GM12878 (cell line): ENCODE measurements around the gene KRTAP10-7. TPM values are rescaled to one million over a fixed set of nuclear protein-coding genes. Genes with fewer than 3 reads are reported as not detected.

Source experiments
- ATAC-seq: fragments of 200-7000 bp; cut with Tn5 transposase; 3 replicates; pipeline ENCODE4 v1.9.1; 2020; ENCODE audit warnings: mild to moderate bottlenecking, moderate library complexity
- BruUV-seq: library from RNA; stranded (reverse); fragments of 400-500 nt; replicated peaks from 2 replicates; lab custom pipeline; 2021; lab: Mats Ljungman, UMichigan
- CTCF ChIA-PET: fragments of 300-600 bp; sonication (Branson Sonifier 250); formaldehyde crosslinking; extraction: SDS; loops from one replicate; lab custom pipeline; 2021; ENCODE audit warnings: inconsistent platforms; lab: Yijun Ruan, JAX
- POLR2A ChIA-PET: fragments of 350-600 bp; formaldehyde crosslinking; extraction: SDS; loops from one replicate; lab custom pipeline; 2021; ENCODE audit warnings: inconsistent platforms; lab: Charles Lee
- RAD21 ChIA-PET: fragments of 300-600 bp; sonication (Branson Sonifier 250); formaldehyde crosslinking; loops from one replicate; lab custom pipeline; 2023; ENCODE audit warnings: antibody characterized with exemption; ENCODE audit not compliant: unreplicated experiment; lab: Charles Lee
- SMC1A ChIA-PET: fragments of 300-600 bp; sonication (Branson Sonifier 250); formaldehyde crosslinking; loops from one replicate; lab custom pipeline; 2023; ENCODE audit not compliant: unreplicated experiment, uncharacterized antibody; lab: Charles Lee
- DNase-seq: peaks from one replicate; pipeline ENCODE4 v3.0.0-alpha.2; 2011; ENCODE audit warnings: low read depth, low spot score
- FAIRE-seq: peaks from 3 replicates; lab custom pipeline; 2011; peaks lifted over from hg19 to GRCh38; lab: Jason Lieb, UNC
- H2AFZ ChIP-seq: 2 replicates; pipeline ENCODE4 v1.6.0; 2011; ENCODE audit warnings: low read depth, low read length, control low read depth; ENCODE audit not compliant: control insufficient read depth
- H3K27ac ChIP-seq: 2 replicates; pipeline ENCODE4 v1.5.1; 2011; ENCODE audit warnings: control low read depth; ENCODE audit not compliant: control insufficient read depth, insufficient read depth
- H3K27me3 ChIP-seq, 2 experiments: replicated peaks in 1 of 2; 2 replicates each; pipeline versions ENCODE4 v1.6.0 to v1.6.1; 2011; ENCODE audit warnings: low read length in 1 of 2; ENCODE audit not compliant: control insufficient read depth in 2 of 2, insufficient read depth in 2 of 2
- H3K36me3 ChIP-seq, 2 experiments: 2 replicates each; pipeline ENCODE4 v1.5.1; 2011; ENCODE audit warnings: low read length in 1 of 2; ENCODE audit not compliant: control insufficient read depth in 2 of 2, insufficient read depth in 2 of 2
- H3K4me1 ChIP-seq: 2 replicates; pipeline ENCODE4 v1.6.1; 2011; ENCODE audit warnings: mild to moderate bottlenecking, low read length, moderate library complexity, mixed read lengths; ENCODE audit not compliant: control insufficient read depth, insufficient read depth
- H3K4me2 ChIP-seq: 2 replicates; pipeline ENCODE4 v1.6.0; 2011; ENCODE audit warnings: control low read depth; ENCODE audit not compliant: control insufficient read depth, insufficient read depth
- H3K4me3 ChIP-seq: fragments of 200-600 bp; sonication (generic); 2 replicates; pipeline ENCODE4 v1.5.1; 2016
- H3K79me2 ChIP-seq: 2 replicates; pipeline ENCODE4 v1.6.0; 2011; ENCODE audit warnings: low read length; ENCODE audit not compliant: control insufficient read depth, insufficient read depth
- H3K9ac ChIP-seq: 2 replicates; pipeline ENCODE4 v1.8.0; 2011; ENCODE audit warnings: low read length, control low read depth, mixed read lengths; ENCODE audit not compliant: control insufficient read depth, insufficient read depth
- H3K9me3 ChIP-seq: replicated peaks from 3 replicates; pipeline ENCODE4 v1.5.1; 2011; ENCODE audit warnings: mild to moderate bottlenecking, low read length; ENCODE audit not compliant: control insufficient read depth, insufficient read depth
- H4K20me1 ChIP-seq: 2 replicates; pipeline ENCODE4 v1.6.0; 2011; ENCODE audit not compliant: control insufficient read depth, insufficient read depth
- CBX3 ChIP-seq: fragments of 200-600 bp; sonication (generic); IDR thresholded peaks from 2 replicates; pipeline ENCODE4 v1.6.1; 2016; ENCODE audit warnings: low read depth, borderline replicate concordance
- CHD2 ChIP-seq: IDR thresholded peaks from 2 replicates; pipeline ENCODE4 v1.6.1; 2011; ENCODE audit warnings: low read depth, low read length, improper control_type of control experiment, borderline replicate concordance
- CREM ChIP-seq: IDR thresholded peaks from 2 replicates; pipeline ENCODE4 v1.6.1; 2014; ENCODE audit warnings: antibody characterized with exemption, low read depth
- EGR1 ChIP-seq, 2 experiments: IDR thresholded peaks; 1 replicate in 1 of 2; 2 replicates in 1 of 2; pipeline ENCODE4 v1.6.1; 2011 to 2012; ENCODE audit warnings: low read depth in 2 of 2, low read length in 2 of 2, borderline replicate concordance in 1 of 2, mild to moderate bottlenecking in 1 of 2, moderate library complexity in 1 of 2
- ESRRA ChIP-seq: IDR thresholded peaks from 2 replicates; pipeline ENCODE4 v1.6.1; 2012; ENCODE audit warnings: mild to moderate bottlenecking, low read length, improper control_type of control experiment
- FOXM1 ChIP-seq: IDR thresholded peaks from 2 replicates; pipeline ENCODE4 v1.6.1; 2012; ENCODE audit warnings: low read depth, mild to moderate bottlenecking, inconsistent platforms, low read length, moderate library complexity
- IRF4 ChIP-seq: IDR thresholded peaks from 2 replicates; pipeline ENCODE4 v1.6.1; 2011; ENCODE audit warnings: low read depth, low read length
- MEF2A ChIP-seq: IDR thresholded peaks from 2 replicates; pipeline ENCODE4 v1.6.1; 2011; ENCODE audit warnings: low read depth, mild to moderate bottlenecking, low read length, moderate library complexity; ENCODE audit not compliant: insufficient read depth
- MYB ChIP-seq: fragments of 150-350 bp; IDR thresholded peaks from 2 replicates; pipeline ENCODE4 v1.6.1; 2014; ENCODE audit warnings: mild to moderate bottlenecking, low read depth, low read length, borderline replicate concordance
- NFYB ChIP-seq: IDR thresholded peaks from 2 replicates; pipeline ENCODE4 v1.6.1; 2011; ENCODE audit warnings: low read depth, mild to moderate bottlenecking, low read length, improper control_type of control experiment, moderate library complexity; ENCODE audit not compliant: insufficient read depth
- NR2C2 ChIP-seq: IDR thresholded peaks from 2 replicates; pipeline ENCODE4 v1.6.1; 2011; ENCODE audit warnings: borderline replicate concordance, low read depth; ENCODE audit not compliant: control insufficient read depth, insufficient read length
- NRF1 ChIP-seq: conservative IDR thresholded peaks from 2 replicates; pipeline ENCODE4 v1.6.1; 2011; ENCODE audit warnings: mild to moderate bottlenecking, low read depth, low read length, improper control_type of control experiment
- RCOR1 ChIP-seq: conservative IDR thresholded peaks from 2 replicates; pipeline ENCODE4 v1.6.1; 2012; ENCODE audit warnings: low read depth, low read length, improper control_type of control experiment
- SMC3 ChIP-seq: IDR thresholded peaks from 2 replicates; pipeline ENCODE4 v1.6.1; 2011; ENCODE audit warnings: low read length, improper control_type of control experiment, borderline replicate concordance
- SUPT20H ChIP-seq: IDR thresholded peaks from 2 replicates; pipeline ENCODE4 v1.6.1; 2011; ENCODE audit warnings: low read depth, mild to moderate bottlenecking, low read length, moderate library complexity, borderline replicate concordance; ENCODE audit not compliant: control insufficient read depth
- WGBS: methylation state at CpG from one replicate; pipeline ENCODE4 v1.1.6; 2016; ENCODE audit warnings: low lambda C conversion rate; ENCODE audit not compliant: insufficient replicate concordance, insufficient coverage; ENCODE audit errors: missing lambda C conversion rate; 5-methylcytosine and 5-hydroxymethylcytosine counted together
- in situ Hi-C: fragments of 300-500 bp; cut with MboI; formaldehyde crosslinking; loops from 9 replicates; pipeline ENCODE4 v1.14.3; 2018; ENCODE audit warnings: mixed read lengths
- intact Hi-C: fragments of 100-400 bp; cut with micrococcal nuclease; formaldehyde crosslinking; loops from one replicate; pipeline ENCODE4 v1.14.2; 2022; ENCODE audit not compliant: unreplicated experiment
- polyA plus RNA-seq, 11 experiments: library from polyadenylated mRNA; depleted of rRNA in 4 of 11; unstranded in 6 of 11; stranded (reverse) in 5 of 11; fragments of >200 nt; fragmentation: Nextera tagmentation in 4 of 11; fragmentation: Illumina TruSeq in 1 of 11; extraction: Ambion mirVana in 4 of 11; extraction: Trizol in 1 of 11; gene quantifications; 1 replicate in 1 of 11; 2 replicates in 10 of 11; pipeline versions ENCODE4 v1.2.1 to v1.2.3, GENCODE V29; 2011 to 2016; ENCODE audit warnings: inconsistent platforms in 2 of 11, missing spikeins in 2 of 11, low read depth in 1 of 11
- total RNA-seq, 4 experiments: library from RNA; depleted of rRNA in 3 of 4; stranded (reverse); fragments of >200 nt in 3 of 4; fragmentation: Illumina TruSeq in 1 of 4; extraction: Trizol in 1 of 4; gene quantifications; 2 replicates each; pipeline versions ENCODE4 v1.2.1 to v1.2.3, GENCODE V29; 2013 to 2021
- TF ChIP-seq, protein P1 (sequence below): fragments of 450-650 bp; formaldehyde crosslinking; IDR thresholded peaks from 2 replicates; pipeline ENCODE4 v1.5.0; 2022; ENCODE audit warnings: mild to moderate bottlenecking, missing genetic modification characterization
- TF ChIP-seq, protein P2 (sequence below): fragments of 450-650 bp; IDR thresholded peaks from 2 replicates; pipeline ENCODE4 v1.6.1; 2017; ENCODE audit warnings: borderline replicate concordance
- TF ChIP-seq, protein P3 (sequence below): fragments of 150-350 bp; IDR thresholded peaks from 2 replicates; pipeline ENCODE4 v1.6.1; 2014; ENCODE audit warnings: mild to moderate bottlenecking, low read depth, low read length

The KRTAP10-7 gene
- total and polyA plus RNA-seq, 10 of the 15 experiments (the other 5 are each of a cell fraction or from before 2014, with no cell fraction given): not detected

DNA sequence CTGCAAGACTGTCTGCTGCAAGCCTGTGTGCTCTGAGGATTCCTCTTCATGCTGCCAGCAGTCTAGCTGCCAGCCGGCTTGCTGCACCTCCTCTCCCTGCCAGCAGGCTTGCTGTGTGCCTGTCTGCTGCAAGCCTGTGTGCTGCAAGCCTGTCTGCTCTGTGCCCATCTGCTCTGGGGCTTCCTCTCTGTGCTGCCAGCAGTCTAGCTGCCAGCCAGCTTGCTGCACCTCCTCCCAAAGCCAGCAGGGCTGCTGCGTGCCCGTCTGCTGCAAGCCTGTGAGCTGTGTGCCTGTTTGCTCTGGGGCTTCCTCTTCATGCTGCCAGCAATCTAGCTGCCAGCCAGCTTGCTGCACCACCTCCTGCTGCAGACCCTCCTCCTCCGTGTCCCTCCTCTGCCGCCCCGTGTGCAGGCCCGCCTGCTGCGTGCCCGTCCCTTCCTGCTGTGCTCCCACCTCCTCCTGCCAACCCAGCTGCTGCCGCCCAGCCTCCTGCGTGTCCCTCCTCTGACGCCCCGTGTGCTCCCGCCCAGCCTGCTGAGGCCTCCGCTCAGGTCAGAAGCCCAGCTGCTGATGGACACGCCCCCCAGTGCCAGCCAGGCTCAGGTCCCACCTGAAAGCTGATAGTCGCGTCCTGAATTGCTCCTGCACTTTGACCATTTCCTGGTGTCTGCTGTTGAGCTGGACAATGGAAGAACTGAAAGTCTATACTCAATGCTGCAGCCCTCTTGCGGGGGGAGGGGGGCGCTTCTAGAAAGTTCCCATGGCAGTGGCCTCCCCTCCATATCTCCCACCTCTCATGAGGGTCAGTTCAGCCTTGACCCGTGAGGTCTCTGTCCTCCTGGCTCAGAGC, 25.7 kb upstream of the KRTAP10-7 start:
- intact Hi-C loops (no loop called here), in situ Hi-C loops (no loop called here)
- DNase-seq (no peak), ATAC-seq (no peak), FAIRE-seq (no peak)
- WGBS: 17% methylated on average over 21 of the region's 21 CpGs
- H3K27ac ChIP-seq: no peak overlapping the region
- peaks cover 1% of the 10 kb centered on the region; the same call in 2 of the 3 replicates for H3K9me3 ChIP-seq
- no peaks in the 10 kb centered on the region for H3K4me1 ChIP-seq
- ChIA-PET RAD21 (no interaction called here), POLR2A (no interaction called here), CTCF (no interaction called here), SMC1A (no interaction called here)
- H3K79me2 ChIP-seq: no peaks in the 10 kb centered on the region
- no peak overlapping the region for H2AFZ ChIP-seq
- H3K4me3 ChIP-seq: no peak overlapping the region
- no peak overlapping the region for H3K4me2 ChIP-seq
- no TSS peak for BruUV-seq
- no peaks in the 10 kb centered on the region for H3K36me3 ChIP-seq
- H4K20me1 ChIP-seq: no peaks in the 10 kb centered on the region
- no peaks in the 10 kb centered on the region for H3K27me3 ChIP-seq
- no peak for TF ChIP-seq ESRRA
- TF ChIP-seq CREM: no peak
- no peak for TF ChIP-seq NRF1
- TF ChIP-seq SMC3: no peak
- no peak for TF ChIP-seq RCOR1
- TF ChIP-seq, protein P1, sequence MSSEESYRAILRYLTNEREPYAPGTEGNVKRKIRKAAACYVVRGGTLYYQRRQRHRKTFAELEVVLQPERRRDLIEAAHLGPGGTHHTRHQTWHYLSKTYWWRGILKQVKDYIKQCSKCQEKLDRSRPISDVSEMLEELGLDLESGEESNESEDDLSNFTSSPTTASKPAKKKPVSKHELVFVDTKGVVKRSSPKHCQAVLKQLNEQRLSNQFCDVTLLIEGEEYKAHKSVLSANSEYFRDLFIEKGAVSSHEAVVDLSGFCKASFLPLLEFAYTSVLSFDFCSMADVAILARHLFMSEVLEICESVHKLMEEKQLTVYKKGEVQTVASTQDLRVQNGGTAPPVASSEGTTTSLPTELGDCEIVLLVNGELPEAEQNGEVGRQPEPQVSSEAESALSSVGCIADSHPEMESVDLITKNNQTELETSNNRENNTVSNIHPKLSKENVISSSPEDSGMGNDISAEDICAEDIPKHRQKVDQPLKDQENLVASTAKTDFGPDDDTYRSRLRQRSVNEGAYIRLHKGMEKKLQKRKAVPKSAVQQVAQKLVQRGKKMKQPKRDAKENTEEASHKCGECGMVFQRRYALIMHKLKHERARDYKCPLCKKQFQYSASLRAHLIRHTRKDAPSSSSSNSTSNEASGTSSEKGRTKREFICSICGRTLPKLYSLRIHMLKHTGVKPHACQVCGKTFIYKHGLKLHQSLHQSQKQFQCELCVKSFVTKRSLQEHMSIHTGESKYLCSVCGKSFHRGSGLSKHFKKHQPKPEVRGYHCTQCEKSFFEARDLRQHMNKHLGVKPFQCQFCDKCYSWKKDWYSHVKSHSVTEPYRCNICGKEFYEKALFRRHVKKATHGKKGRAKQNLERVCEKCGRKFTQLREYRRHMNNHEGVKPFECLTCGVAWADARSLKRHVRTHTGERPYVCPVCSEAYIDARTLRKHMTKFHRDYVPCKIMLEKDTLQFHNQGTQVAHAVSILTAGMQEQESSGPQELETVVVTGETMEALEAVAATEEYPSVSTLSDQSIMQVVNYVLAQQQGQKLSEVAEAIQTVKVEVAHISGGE (CRISPR knock-in tag): no peak
- no peak for TF ChIP-seq CHD2
- TF ChIP-seq CBX3: no peak
- no peak for TF ChIP-seq EGR1 (IDR thresholded peaks at IDR 0.05; ENCODE audit: borderline replicate concordance in 1 of 2, low read depth in 2 of 2, low read length in 2 of 2)
- TF ChIP-seq, protein P2, sequence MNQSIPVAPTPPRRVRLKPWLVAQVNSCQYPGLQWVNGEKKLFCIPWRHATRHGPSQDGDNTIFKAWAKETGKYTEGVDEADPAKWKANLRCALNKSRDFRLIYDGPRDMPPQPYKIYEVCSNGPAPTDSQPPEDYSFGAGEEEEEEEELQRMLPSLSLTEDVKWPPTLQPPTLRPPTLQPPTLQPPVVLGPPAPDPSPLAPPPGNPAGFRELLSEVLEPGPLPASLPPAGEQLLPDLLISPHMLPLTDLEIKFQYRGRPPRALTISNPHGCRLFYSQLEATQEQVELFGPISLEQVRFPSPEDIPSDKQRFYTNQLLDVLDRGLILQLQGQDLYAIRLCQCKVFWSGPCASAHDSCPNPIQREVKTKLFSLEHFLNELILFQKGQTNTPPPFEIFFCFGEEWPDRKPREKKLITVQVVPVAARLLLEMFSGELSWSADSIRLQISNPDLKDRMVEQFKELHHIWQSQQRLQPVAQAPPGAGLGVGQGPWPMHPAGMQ: no peak
- no peak for TF ChIP-seq MYB
- TF ChIP-seq, protein P3, sequence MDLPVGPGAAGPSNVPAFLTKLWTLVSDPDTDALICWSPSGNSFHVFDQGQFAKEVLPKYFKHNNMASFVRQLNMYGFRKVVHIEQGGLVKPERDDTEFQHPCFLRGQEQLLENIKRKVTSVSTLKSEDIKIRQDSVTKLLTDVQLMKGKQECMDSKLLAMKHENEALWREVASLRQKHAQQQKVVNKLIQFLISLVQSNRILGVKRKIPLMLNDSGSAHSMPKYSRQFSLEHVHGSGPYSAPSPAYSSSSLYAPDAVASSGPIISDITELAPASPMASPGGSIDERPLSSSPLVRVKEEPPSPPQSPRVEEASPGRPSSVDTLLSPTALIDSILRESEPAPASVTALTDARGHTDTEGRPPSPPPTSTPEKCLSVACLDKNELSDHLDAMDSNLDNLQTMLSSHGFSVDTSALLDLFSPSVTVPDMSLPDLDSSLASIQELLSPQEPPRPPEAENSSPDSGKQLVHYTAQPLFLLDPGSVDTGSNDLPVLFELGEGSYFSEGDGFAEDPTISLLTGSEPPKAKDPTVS: no peak
- TF ChIP-seq NFYB: no peak
- no peak for TF ChIP-seq SUPT20H
- no peak for TF ChIP-seq NR2C2
- TF ChIP-seq MEF2A: no peak
- no peak for TF ChIP-seq IRF4
- TF ChIP-seq FOXM1: no peak
- TF ChIP-seq, all 136 proteins: peak for 0
- no peak overlapping the region for H3K9ac ChIP-seq
